IMR-90 (cell line): ENCODE data around the gene ACE. TPM values are rescaled to one million over a fixed set of nuclear protein-coding genes. Genes with fewer than 3 reads are reported as not detected.

Experiments
- ATAC-seq: fragments of 200-7000 bp; cut with Tn5 transposase; 2 replicates; pipeline ENCODE4 v1.9.1; 2020; ENCODE audit warnings: low read depth, mild to moderate bottlenecking, moderate library complexity
- BruUV-seq: library from RNA; stranded (reverse); fragments of 400-500 nt; replicated peaks from 2 replicates; lab custom pipeline; 2021; lab: Mats Ljungman, UMichigan
- CTCF ChIA-PET: fragments of 300-600 bp; formaldehyde crosslinking; extraction: SDS; loops from one replicate; lab custom pipeline; 2021; ENCODE audit warnings: antibody characterized with exemption; lab: Yijun Ruan, JAX
- POLR2A ChIA-PET: fragments of 300-600 bp; sonication (Branson Sonifier 250); formaldehyde crosslinking; loops from one replicate; lab custom pipeline; 2022; ENCODE audit warnings: antibody characterized with exemption; ENCODE audit not compliant: unreplicated experiment; lab: Charles Lee
- DNase-seq: peaks from one replicate; pipeline ENCODE4 v3.0.0; 2013
- H2AFZ ChIP-seq: replicated peaks from 2 replicates; pipeline ENCODE3; 2013; ENCODE audit warnings: low read length, mild to moderate bottlenecking; ENCODE audit not compliant: poor library complexity
- H2AK5ac ChIP-seq: 2 replicates; pipeline ENCODE4 v1.6.1; 2013; ENCODE audit warnings: low read depth, low read length, inconsistent platforms
- H2AK9ac ChIP-seq: replicated peaks from 2 replicates; pipeline ENCODE3; 2013; ENCODE audit warnings: mild to moderate bottlenecking, low read depth, low read length, moderate library complexity; ENCODE audit not compliant: poor library complexity
- H2BK120ac ChIP-seq: 2 replicates; pipeline ENCODE4 v1.6.1; 2013; ENCODE audit warnings: low read depth, low read length, inconsistent platforms
- H2BK15ac ChIP-seq: 3 replicates; pipeline ENCODE4 v1.6.1; 2013; ENCODE audit warnings: low read depth, low read length, inconsistent platforms
- H2BK20ac ChIP-seq: 2 replicates; pipeline ENCODE4 v1.6.1; 2013; ENCODE audit warnings: low read depth, mild to moderate bottlenecking, inconsistent platforms, low read length, moderate library complexity
- H2BK5ac ChIP-seq: 2 replicates; pipeline ENCODE4 v1.6.1; 2013; ENCODE audit warnings: mild to moderate bottlenecking, low read depth, low read length, inconsistent platforms; ENCODE audit not compliant: poor library complexity, severe bottlenecking
- H3K14ac ChIP-seq: replicated peaks from 2 replicates; pipeline ENCODE4 v1.6.1; 2013; ENCODE audit warnings: low read depth, low read length, inconsistent platforms
- H3K18ac ChIP-seq: 2 replicates; pipeline ENCODE4 v1.6.1; 2013; ENCODE audit warnings: low read depth, low read length, control low read depth
- H3K23ac ChIP-seq: 2 replicates; pipeline ENCODE4 v1.6.1; 2013; ENCODE audit warnings: low read depth, low read length, inconsistent platforms
- H3K27ac ChIP-seq: 2 replicates; pipeline ENCODE4 v1.5.1; 2013; ENCODE audit warnings: mild to moderate bottlenecking, control low read depth, low read length; ENCODE audit not compliant: insufficient read depth
- H3K27me3 ChIP-seq: 2 replicates; pipeline ENCODE4 v1.6.1; 2013; ENCODE audit warnings: low read length; ENCODE audit not compliant: control insufficient read depth, insufficient read depth
- H3K36me3 ChIP-seq: 2 replicates; pipeline ENCODE4 v1.6.1; 2013; ENCODE audit warnings: low read length, mixed read lengths; ENCODE audit not compliant: control insufficient read depth, insufficient read depth
- H3K4ac ChIP-seq: 2 replicates; pipeline ENCODE4 v1.6.1; 2013; ENCODE audit warnings: low read depth, low read length, inconsistent platforms
- H3K4me1 ChIP-seq: 2 replicates; pipeline ENCODE4 v1.6.1; 2013; ENCODE audit warnings: low read length, mixed read lengths; ENCODE audit not compliant: control insufficient read depth, insufficient read depth
- H3K4me2 ChIP-seq: 2 replicates; pipeline ENCODE4 v1.6.1; 2013; ENCODE audit warnings: low read depth, mild to moderate bottlenecking, control low read depth, low read length, moderate library complexity
- H3K4me3 ChIP-seq: 2 replicates; pipeline ENCODE4 v1.5.1; 2013; ENCODE audit warnings: low read depth, mild to moderate bottlenecking, control low read depth, low read length, moderate library complexity; ENCODE audit not compliant: insufficient read depth
- H3K56ac ChIP-seq: 2 replicates; pipeline ENCODE4 v1.6.1; 2013; ENCODE audit warnings: low read length, inconsistent platforms; ENCODE audit not compliant: insufficient read depth; ENCODE audit errors: extremely low read depth
- H3K79me1 ChIP-seq, 2 experiments: 2 replicates each; pipeline ENCODE4 v1.6.1; 2013; ENCODE audit warnings: low read length in 2 of 2, inconsistent platforms in 1 of 2, low read depth in 1 of 2
- H3K9ac ChIP-seq: 2 replicates; pipeline ENCODE4 v1.6.1; 2013; ENCODE audit warnings: low read depth, low read length, control low read depth
- H3K9me1 ChIP-seq: 2 replicates; pipeline ENCODE4 v1.6.1; 2013; ENCODE audit warnings: low read length, inconsistent platforms; ENCODE audit not compliant: insufficient read depth
- H3K9me3 ChIP-seq: 2 replicates; pipeline ENCODE4 v1.6.1; 2013; ENCODE audit warnings: low read length; ENCODE audit not compliant: control insufficient read depth, insufficient read depth
- H4K20me1 ChIP-seq: 2 replicates; pipeline ENCODE4 v1.6.1; 2013; ENCODE audit warnings: low read length, inconsistent platforms; ENCODE audit not compliant: insufficient read depth
- H4K5ac ChIP-seq: 2 replicates; pipeline ENCODE4 v1.6.1; 2013; ENCODE audit warnings: mild to moderate bottlenecking, low read depth, low read length, control low read depth
- H4K8ac ChIP-seq, 2 experiments: 2 replicates each; pipeline ENCODE4 v1.6.1; 2013; ENCODE audit warnings: low read depth in 2 of 2, low read length in 2 of 2, control low read depth in 1 of 2, inconsistent platforms in 1 of 2
- H4K91ac ChIP-seq: 2 replicates; pipeline ENCODE4 v1.6.1; 2013; ENCODE audit warnings: low read depth, low read length, inconsistent platforms; ENCODE audit not compliant: insufficient read depth
- BHLHE40 ChIP-seq: fragments of 150-350 bp; IDR thresholded peaks from 2 replicates; pipeline ENCODE4 v1.6.1; 2016; ENCODE audit warnings: mild to moderate bottlenecking, low read depth, low read length
- CHD1 ChIP-seq: IDR thresholded peaks from 2 replicates; pipeline ENCODE4 v1.6.1; 2012; ENCODE audit warnings: low read depth, low read length, improper control_type of control experiment
- FOS ChIP-seq: fragments of 150-350 bp; IDR thresholded peaks from 2 replicates; pipeline ENCODE4 v1.6.1; 2016; ENCODE audit warnings: low read depth, low read length
- MAZ ChIP-seq: IDR thresholded peaks from 2 replicates; pipeline ENCODE4 v1.6.1; 2012; ENCODE audit warnings: low read depth, mild to moderate bottlenecking, low read length, improper control_type of control experiment, moderate library complexity, borderline replicate concordance
- MXI1 ChIP-seq: IDR thresholded peaks from 2 replicates; pipeline ENCODE4 v1.6.1; 2012; ENCODE audit warnings: low read depth, mild to moderate bottlenecking, low read length, moderate library complexity, borderline replicate concordance
- NFE2L2 ChIP-seq: fragments of 150-350 bp; IDR thresholded peaks from 2 replicates; pipeline ENCODE4 v1.6.1; 2016; ENCODE audit warnings: low read depth, mild to moderate bottlenecking, low read length
- POLR2A ChIP-seq: IDR thresholded peaks from 2 replicates; pipeline ENCODE4 v1.6.1; 2012; ENCODE audit warnings: mild to moderate bottlenecking, low read depth, low read length
- RAD21 ChIP-seq: IDR thresholded peaks from 2 replicates; pipeline ENCODE4 v1.6.1; 2012; ENCODE audit warnings: low read length, improper control_type of control experiment
- RCOR1 ChIP-seq: IDR thresholded peaks from 2 replicates; pipeline ENCODE4 v1.6.1; 2012; ENCODE audit warnings: mild to moderate bottlenecking, low read length, improper control_type of control experiment; ENCODE audit not compliant: insufficient replicate concordance
- SMC3 ChIP-seq: fragments of 150-350 bp; IDR thresholded peaks from 2 replicates; pipeline ENCODE4 v1.6.1; 2016; ENCODE audit warnings: low read depth, mild to moderate bottlenecking, antibody characterized with exemption, low read length, moderate library complexity
- WGBS, 2 experiments: methylation state at CpG; one replicate each; pipeline versions ENCODE4 v1.1.5 to v1.1.7; 2013; ENCODE audit warnings: missing lambda C conversion rate in 2 of 2; ENCODE audit not compliant: insufficient read length in 1 of 2; ENCODE audit errors: extremely low coverage in 2 of 2; 5-methylcytosine and 5-hydroxymethylcytosine counted together
- dilution Hi-C: fragments of 300-500 bp; cut with HindIII; formaldehyde crosslinking; loops from one replicate; pipeline ENCODE4 v1.14.3; 2018; ENCODE audit warnings: low sequenced_read_pairs; ENCODE audit not compliant: unreplicated experiment
- in situ Hi-C: fragments of 300-500 bp; cut with MboI; formaldehyde crosslinking; loops from 3 replicates; pipeline ENCODE4 v1.14.3; 2019; ENCODE audit warnings: low sequenced_read_pairs, inconsistent platforms, mixed read lengths
- intact Hi-C: fragments of 100-400 bp; cut with micrococcal nuclease; formaldehyde crosslinking; loops from 2 replicates; pipeline ENCODE4 v1.10.0; 2022
- polyA plus RNA-seq, 3 experiments: library from polyadenylated mRNA; depleted of rRNA; stranded (reverse); fragments of >200 nt; gene quantifications; 2 replicates each; pipeline ENCODE4 v1.2.3, GENCODE V29; 2012; ENCODE audit warnings: low replicate concordance in 1 of 3
- total RNA-seq: library from RNA; depleted of rRNA; stranded (reverse); fragments of >200 nt; gene quantifications from 2 replicates; pipeline ENCODE4 v1.2.3, GENCODE V29; 2012

Gene ACE
- total and polyA plus RNA-seq, 2 of the 4 experiments (the other 2 are of a cell fraction): 1.4 to 5.8 TPM

- no peak overlapping the region for H2AFZ ChIP-seq
- H3K36me3 ChIP-seq: no peaks in the 10 kb centered on the region
- whole genome bisulfite sequencing, 2 experiments: 80% methylated on average over 2 of the region's 10 CpGs; no CpG with 5 or more reads in 1 of the 2 experiments
- H2BK15ac ChIP-seq: peak overlapping the region; percentile 5; the same call in 1 of the 3 replicates
- no peak overlapping the region for H3K14ac ChIP-seq
- H3K4me3 ChIP-seq: no peak overlapping the region
- no peak overlapping the region for H3K4me2 ChIP-seq
- H3K27ac ChIP-seq: no peak overlapping the region
- H4K91ac ChIP-seq: no peak overlapping the region; the same call in 1 of the 2 replicates
- no peak overlapping the region for H2BK20ac ChIP-seq
- no peak overlapping the region for H3K23ac ChIP-seq
- intact Hi-C loops (no loop called here), dilution Hi-C loops (no loop called here), in situ Hi-C loops (no loop called here)
- H4K20me1 ChIP-seq: no peaks in the 10 kb centered on the region
- H3K79me1 ChIP-seq: no peaks in the 10 kb centered on the region
- peaks cover 13% of the 10 kb centered on the region for H3K9me1 ChIP-seq
- ATAC-seq: no peak
- ChIA-PET POLR2A (no interaction called here), CTCF (interaction anchor here (1.2 kb wide), 1 partner anchor 13 kb away, joined by 5 read pairs; no protein-coding TSS in a partner anchor)
- H2BK5ac ChIP-seq: no peak overlapping the region
- no peak overlapping the region for H2AK9ac ChIP-seq
- TF ChIP-seq SMC3 (no peak), BHLHE40 (no peak), CHD1 (no peak), NFE2L2 (no peak), RCOR1 (no peak), MAZ (no peak), MXI1 (no peak), RAD21 (no peak), POLR2A (no peak), FOS (no peak)
- H3K4ac ChIP-seq: no peak overlapping the region
- H4K8ac ChIP-seq: no peak overlapping the region
- BruUV-seq: no TSS peak
- no peak for DNase-seq
- no peak overlapping the region; the same call in 1 of the 2 replicates for H2BK120ac ChIP-seq
- H3K27me3 ChIP-seq: peaks cover 9% of the 10 kb centered on the region; the same call in 1 of the 2 replicates
- H3K56ac ChIP-seq: no peak overlapping the region
- H3K9me3 ChIP-seq: no peaks in the 10 kb centered on the region
- H3K18ac ChIP-seq: no peak overlapping the region
- no peak overlapping the region for H4K5ac ChIP-seq
- peaks cover 17% of the 10 kb centered on the region for H3K4me1 ChIP-seq
- no peak overlapping the region for H2AK5ac ChIP-seq
- no peak overlapping the region for H3K9ac ChIP-seq
Measured at GRCh38 chr17:63491977-63492618, 15.2 kb downstream of the ACE start.
